ENCODE results near the gene RRP9. TPM values are rescaled to one million over a fixed set of nuclear protein-coding genes. Genes with fewer than 3 reads are reported as not detected.

RRP9 gene
- total RNA-seq, 1 donor from 2014 or later: 15.6 TPM

GRCh38 chr3:51982838-51983577 lies 41.3 kb upstream of the RRP9 start, which contains the start of gene ACY1:
Gene ACY1, plus strand, starts transcription at chr3:51983535. Its CDS starts 530 bp downstream, at chr3:51984065.
- H3K27ac Mint-ChIP-seq (ENCODE audit: unreplicated experiment): peak within 1 kb of the TSS; percentile 85
- H3K27me3 Mint-ChIP-seq (ENCODE audit: unreplicated experiment): no peaks in the 10 kb centered on the region
- TF ChIP-seq CTCF (IDR thresholded peaks at IDR 0.05; ENCODE audit: partially characterized antibody, unreplicated experiment): peak; percentile 53
- peak; percentile 83 for DNase-seq
- peak within 1 kb of the TSS; percentile 86 for H3K4me3 Mint-ChIP-seq (ENCODE audit: unreplicated experiment)
- peaks cover 5% of the 10 kb centered on the region for H3K4me1 Mint-ChIP-seq (ENCODE audit: low read depth, unreplicated experiment)
- no peaks in the 10 kb centered on the region for H3K36me3 Mint-ChIP-seq (ENCODE audit: unreplicated experiment)
- no peaks in the 10 kb centered on the region for H3K9me3 Mint-ChIP-seq (ENCODE audit: unreplicated experiment)

GRCh38 chr3:51982352-51982837 lies 40.7 kb upstream of the RRP9 start:
- peak; percentile 65 for TF ChIP-seq CTCF (IDR thresholded peaks at IDR 0.05; ENCODE audit: partially characterized antibody, unreplicated experiment)
- no peak for DNase-seq
- Mint-ChIP-seq H3K36me3 (ENCODE audit: unreplicated experiment) (no peaks in the 10 kb centered on the region), H3K4me1 (ENCODE audit: low read depth, unreplicated experiment) (peaks cover 5% of the 10 kb centered on the region), H3K27me3 (ENCODE audit: unreplicated experiment) (peaks cover 1% of the 10 kb centered on the region), H3K4me3 (ENCODE audit: unreplicated experiment) (peak overlapping the region; percentile 86), H3K9me3 (ENCODE audit: unreplicated experiment) (no peaks in the 10 kb centered on the region), H3K27ac (ENCODE audit: unreplicated experiment) (peak overlapping the region; percentile 85)

- Mint-ChIP-seq H3K27ac (ENCODE audit: unreplicated experiment) (no peak overlapping the region), H3K36me3 (ENCODE audit: unreplicated experiment) (no peaks in the 10 kb centered on the region), H3K4me3 (ENCODE audit: unreplicated experiment) (no peak overlapping the region), H3K4me1 (ENCODE audit: low read depth, unreplicated experiment) (peaks cover 11% of the 10 kb centered on the region), H3K27me3 (ENCODE audit: unreplicated experiment) (peaks cover 7% of the 10 kb centered on the region), H3K9me3 (ENCODE audit: unreplicated experiment) (peaks cover 6% of the 10 kb centered on the region)
- no peak for TF ChIP-seq CTCF (IDR thresholded peaks at IDR 0.05; ENCODE audit: partially characterized antibody, unreplicated experiment)
- no peak for DNase-seq
Measured at GRCh38 chr3:51980253-51980652, 38.5 kb upstream of the RRP9 start.

- no peak for DNase-seq
- no peaks in the 10 kb centered on the region for H3K36me3 Mint-ChIP-seq (ENCODE audit: unreplicated experiment)
- H3K4me3 Mint-ChIP-seq (ENCODE audit: unreplicated experiment): no peak overlapping the region
Measured at GRCh38 chr3:51978143-51978502, 36.4 kb upstream of the RRP9 start.

More at GRCh38 chr3:51978143-51978502, 36.4 kb upstream of the RRP9 start:
- Mint-ChIP-seq H3K27me3 (ENCODE audit: unreplicated experiment) (peaks cover 12% of the 10 kb centered on the region), H3K4me1 (ENCODE audit: low read depth, unreplicated experiment) (peaks cover 16% of the 10 kb centered on the region), H3K9me3 (ENCODE audit: unreplicated experiment) (peaks cover 8% of the 10 kb centered on the region), H3K27ac (ENCODE audit: unreplicated experiment) (no peak overlapping the region)
- no peak for TF ChIP-seq CTCF (IDR thresholded peaks at IDR 0.05; ENCODE audit: partially characterized antibody, unreplicated experiment)

All from glutamatergic neuron (in vitro differentiated cells).